GM23248 (cell line): ENCODE measurements around the gene SRSF1. TPM values are rescaled to one million over a fixed set of nuclear protein-coding genes. Genes with fewer than 3 reads are reported as not detected.

ENCODE experiments used
- DNase-seq: peaks from one replicate; pipeline ENCODE4 v3.0.0-alpha.2; 2015
- H2AFZ ChIP-seq: fragments of 200-600 bp; sonication (generic); 2 replicates; pipeline ENCODE4 v1.6.1; 2016; ENCODE audit warnings: antibody characterized with exemption
- H3F3A ChIP-seq: fragments of 200-600 bp; sonication (generic); 2 replicates; pipeline ENCODE4 v1.6.1; 2016; ENCODE audit warnings: mild to moderate bottlenecking, antibody characterized with exemption, mixed run types; ENCODE audit not compliant: insufficient read depth
- H3K27ac ChIP-seq: fragments of 200-600 bp; sonication (generic); 2 replicates; pipeline ENCODE4 v1.5.1; 2016; ENCODE audit warnings: mild to moderate bottlenecking
- H3K27me3 ChIP-seq: fragments of 200-600 bp; sonication (generic); replicated peaks from 2 replicates; pipeline ENCODE4 v1.6.1; 2016; ENCODE audit warnings: mild to moderate bottlenecking; ENCODE audit not compliant: insufficient read depth
- H3K36me3 ChIP-seq: fragments of 200-600 bp; sonication (generic); 2 replicates; pipeline ENCODE4 v1.6.1; 2016; ENCODE audit warnings: low read depth, mild to moderate bottlenecking
- H3K4me1 ChIP-seq: fragments of 200-600 bp; sonication (generic); 2 replicates; pipeline ENCODE4 v1.6.1; 2016; ENCODE audit warnings: mild to moderate bottlenecking; ENCODE audit not compliant: insufficient read depth
- H3K4me2 ChIP-seq: fragments of 200-600 bp; sonication (generic); one replicate; pipeline ENCODE4 v1.6.1; 2016; ENCODE audit warnings: mild to moderate bottlenecking; ENCODE audit not compliant: unreplicated experiment
- H3K4me3 ChIP-seq: fragments of 200-600 bp; sonication (generic); 2 replicates; pipeline ENCODE4 v1.5.1; 2016; ENCODE audit warnings: mild to moderate bottlenecking
- H3K79me2 ChIP-seq: fragments of 200-600 bp; sonication (generic); 2 replicates; pipeline ENCODE4 v1.6.1; 2016; ENCODE audit warnings: mild to moderate bottlenecking; ENCODE audit not compliant: insufficient read depth
- H3K9ac ChIP-seq: fragments of 200-600 bp; sonication (generic); 2 replicates; pipeline ENCODE4 v1.6.1; 2016; ENCODE audit warnings: mild to moderate bottlenecking
- H3K9me2 ChIP-seq: fragments of 200-600 bp; sonication (generic); 2 replicates; pipeline ENCODE4 v1.6.1; 2016; ENCODE audit warnings: mixed run types, mild to moderate bottlenecking, moderate library complexity; ENCODE audit not compliant: insufficient read depth
- H3K9me3 ChIP-seq: fragments of 200-600 bp; sonication (generic); one replicate; pipeline ENCODE4 v1.6.1; 2017; ENCODE audit warnings: low read depth
- H4K20me1 ChIP-seq: fragments of 200-600 bp; sonication (generic); 2 replicates; pipeline ENCODE4 v1.6.0; 2016; ENCODE audit not compliant: insufficient read depth
- EZH2 ChIP-seq: fragments of 200-600 bp; sonication (generic); IDR thresholded peaks from 2 replicates; pipeline ENCODE4 v1.6.1; 2018; ENCODE audit warnings: antibody characterized with exemption, mild to moderate bottlenecking; ENCODE audit not compliant: insufficient read depth, poor library complexity, severe bottlenecking
- EZH2phosphoT487 ChIP-seq: fragments of 200-600 bp; sonication (generic); IDR thresholded peaks from 2 replicates; pipeline ENCODE4 v1.6.1; 2018; ENCODE audit warnings: antibody characterized with exemption, moderate library complexity, mild to moderate bottlenecking, low read depth; ENCODE audit not compliant: insufficient read depth
- WGBS, 2 experiments: methylation state at CpG; one replicate each; pipeline ENCODE4 v1.1.6; 2015 to 2017; ENCODE audit warnings: low lambda C conversion rate in 2 of 2, low coverage in 1 of 2; ENCODE audit errors: missing lambda C conversion rate in 2 of 2; 5-methylcytosine and 5-hydroxymethylcytosine counted together
- in situ Hi-C: fragments of 300-500 bp; cut with MboI; formaldehyde crosslinking; loops from 2 replicates; pipeline ENCODE4 v1.15.0; 2020
- polyA plus RNA-seq: library from polyadenylated mRNA; unstranded; fragments of >200 nt; fragmentation: Nextera tagmentation; extraction: Ambion mirVana; gene quantifications from 2 replicates; pipeline ENCODE4 v1.2.1, GENCODE V29; 2016
- total RNA-seq: library from RNA; depleted of rRNA; stranded (reverse); fragments of >200 nt; shearing (Covaris generic); gene quantifications from 2 replicates; pipeline ENCODE4 v1.2.3, GENCODE V29; 2014

SRSF1 gene
- total and polyA plus RNA-seq, 2 experiments from 2014 or later = 130 to 204 TPM

GRCh38 chr17:57966246-57966645 is 40.8 kb downstream of the SRSF1 start:
- Histone ChIP-seq H3K4me1 (peaks cover 10% of the 10 kb centered on the region), H3K27ac (no peak overlapping the region), H3K9ac (no peak overlapping the region), H3K36me3 (no peaks in the 10 kb centered on the region), H2AFZ (no peak overlapping the region), H3K79me2 (no peaks in the 10 kb centered on the region), H3K9me3 (no peaks in the 10 kb centered on the region), H3K4me3 (no peak overlapping the region), H3K9me2 (no peaks in the 10 kb centered on the region), H3F3A (peaks cover 4% of the 10 kb centered on the region), H3K27me3 (no peaks in the 10 kb centered on the region), H3K4me2 (no peak overlapping the region), H4K20me1 (no peaks in the 10 kb centered on the region)
- in situ Hi-C loops = no loop called here
- TF ChIP-seq EZH2phosphoT487 (no peak), EZH2 (no peak)
- 90 to 93% methylated on average over 5 of the region's 5 CpGs for WGBS, 2 experiments
- DNase-seq = no peak

- H4K20me1 ChIP-seq = no peaks in the 10 kb centered on the region
- no peak overlapping the region for H3K27ac ChIP-seq
- H3K4me2 ChIP-seq = no peak overlapping the region
- DNase-seq = no peak
- H3K4me3 ChIP-seq = no peak overlapping the region
- 82 to 86% methylated on average over 26 of the region's 26 CpGs for WGBS, 2 experiments
- no peaks in the 10 kb centered on the region for H3K36me3 ChIP-seq
- no peak overlapping the region for H2AFZ ChIP-seq
- H3K4me1 ChIP-seq = peaks cover 5% of the 10 kb centered on the region
- in situ Hi-C loops = no loop called here
- no peaks in the 10 kb centered on the region for H3K79me2 ChIP-seq
- H3K9me2 ChIP-seq = no peaks in the 10 kb centered on the region
- no peaks in the 10 kb centered on the region for H3F3A ChIP-seq
- TF ChIP-seq EZH2 (no peak), EZH2phosphoT487 (no peak)
- H3K9ac ChIP-seq = no peak overlapping the region
- H3K27me3 ChIP-seq = no peaks in the 10 kb centered on the region
- no peaks in the 10 kb centered on the region for H3K9me3 ChIP-seq
Observed at GRCh38 chr17:57965521-57966160, 41.4 kb downstream of the SRSF1 start.

DNA sequence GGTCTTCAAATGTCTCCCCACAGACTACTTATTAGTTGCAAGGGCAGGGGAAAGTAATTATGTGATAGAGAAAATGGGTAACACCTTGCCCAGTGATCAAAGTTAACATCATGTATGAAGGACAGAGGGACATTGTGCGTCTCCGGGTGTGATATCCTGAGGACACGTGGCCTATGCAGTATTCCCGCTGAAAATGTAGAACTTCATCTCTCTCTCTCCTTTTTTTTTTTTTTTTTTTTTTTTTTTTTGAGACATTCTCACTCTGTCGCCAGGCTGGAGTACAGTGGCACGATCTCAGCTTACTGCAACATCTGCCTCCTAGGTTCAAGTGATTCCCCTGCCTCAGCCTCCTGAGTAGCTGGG is 43.9 kb downstream of the SRSF1 start:
- no peaks in the 10 kb centered on the region for H3K36me3 ChIP-seq
- no peak overlapping the region for H3K4me2 ChIP-seq
- in situ Hi-C loops = no loop called here
- 90 to 95% methylated on average over 6 of the region's 6 CpGs for WGBS, 2 experiments
- H4K20me1 ChIP-seq = no peaks in the 10 kb centered on the region
- DNase-seq = no peak
- H3K4me3 ChIP-seq = no peak overlapping the region
- H3K4me1 ChIP-seq = no peaks in the 10 kb centered on the region
- no peaks in the 10 kb centered on the region for H3K9me3 ChIP-seq
- H3K27me3 ChIP-seq = no peaks in the 10 kb centered on the region
- no peak overlapping the region for H3K27ac ChIP-seq
- no peak overlapping the region for H2AFZ ChIP-seq
- no peaks in the 10 kb centered on the region for H3K79me2 ChIP-seq
- no peak for TF ChIP-seq EZH2phosphoT487
- H3K9me2 ChIP-seq = no peaks in the 10 kb centered on the region
- no peak overlapping the region for H3K9ac ChIP-seq
- H3F3A ChIP-seq = no peaks in the 10 kb centered on the region

DNA sequence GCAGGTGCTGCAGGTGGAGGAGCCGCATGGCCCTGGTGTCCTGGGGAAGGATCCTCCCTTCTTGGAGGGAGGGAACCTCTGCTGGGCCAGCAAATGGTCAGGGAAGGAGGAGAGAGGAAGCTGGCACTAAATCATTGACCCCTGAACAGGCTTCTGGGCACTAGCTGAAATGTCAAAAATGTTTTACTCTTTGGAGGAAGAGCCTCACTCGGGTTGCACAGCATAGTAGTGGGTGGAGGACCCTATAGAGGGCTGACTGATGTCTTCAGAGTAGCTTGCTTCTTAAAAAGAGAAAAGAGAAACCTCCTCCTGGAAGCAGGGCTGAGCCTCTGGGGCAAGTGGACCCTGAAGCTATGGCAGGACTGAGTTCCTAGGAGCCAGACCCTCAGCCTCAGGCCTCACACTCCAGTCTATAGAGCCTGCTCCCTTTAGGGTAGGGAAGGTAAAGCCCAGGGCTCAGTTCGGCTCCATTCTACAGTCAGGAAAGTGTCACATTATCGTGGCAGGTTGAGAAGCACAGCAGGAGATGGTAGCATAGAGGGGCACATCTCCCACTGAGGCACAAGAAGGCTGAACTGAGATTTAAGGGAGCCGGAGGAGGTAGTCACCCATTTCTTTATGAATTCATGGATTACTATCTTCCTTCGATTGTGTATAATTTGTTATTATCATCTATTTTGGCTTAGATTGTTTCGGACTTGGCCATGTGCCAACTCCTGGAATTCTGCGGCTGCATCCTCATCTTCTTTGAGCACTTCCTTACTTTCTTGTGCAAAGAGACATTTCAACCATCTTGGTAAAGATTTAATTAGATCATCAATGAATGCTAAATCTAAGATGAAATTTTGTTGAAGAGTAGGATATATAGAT is 44.5 kb downstream of the SRSF1 start:
- TF ChIP-seq EZH2 (no peak), EZH2phosphoT487 (no peak)
- Histone ChIP-seq H3K79me2 (no peaks in the 10 kb centered on the region), H3K36me3 (no peaks in the 10 kb centered on the region), H3K4me2 (no peak overlapping the region), H3K9me2 (no peaks in the 10 kb centered on the region), H4K20me1 (no peaks in the 10 kb centered on the region), H3K4me1 (no peaks in the 10 kb centered on the region), H3K9me3 (no peaks in the 10 kb centered on the region), H3K27ac (no peak overlapping the region), H2AFZ (no peak overlapping the region), H3K4me3 (no peak overlapping the region), H3F3A (0 out of 2 replicates have a peak, but pooled peaks cover 1% of the 10 kb centered on the region), H3K9ac (no peak overlapping the region), H3K27me3 (no peaks in the 10 kb centered on the region)
- WGBS, 2 experiments = 64 to 68% methylated on average over 8 of the region's 8 CpGs
- in situ Hi-C loops = no loop called here
- DNase-seq = no peak
